GM19193 (cell line): ENCODE data around the gene RPS21.

ENCODE experiments used
- POLR2A ChIP-seq: IDR thresholded peaks from 4 replicates; pipeline ENCODE4 v1.6.1; 2011; ENCODE audit not compliant: insufficient read depth, insufficient read length; ENCODE audit errors: extremely low read depth

RPS21 gene

GRCh38 chr20:62413025-62413570 is 26.2 kb downstream of the RPS21 start:
- TF ChIP-seq POLR2A, result no peak

DNA sequence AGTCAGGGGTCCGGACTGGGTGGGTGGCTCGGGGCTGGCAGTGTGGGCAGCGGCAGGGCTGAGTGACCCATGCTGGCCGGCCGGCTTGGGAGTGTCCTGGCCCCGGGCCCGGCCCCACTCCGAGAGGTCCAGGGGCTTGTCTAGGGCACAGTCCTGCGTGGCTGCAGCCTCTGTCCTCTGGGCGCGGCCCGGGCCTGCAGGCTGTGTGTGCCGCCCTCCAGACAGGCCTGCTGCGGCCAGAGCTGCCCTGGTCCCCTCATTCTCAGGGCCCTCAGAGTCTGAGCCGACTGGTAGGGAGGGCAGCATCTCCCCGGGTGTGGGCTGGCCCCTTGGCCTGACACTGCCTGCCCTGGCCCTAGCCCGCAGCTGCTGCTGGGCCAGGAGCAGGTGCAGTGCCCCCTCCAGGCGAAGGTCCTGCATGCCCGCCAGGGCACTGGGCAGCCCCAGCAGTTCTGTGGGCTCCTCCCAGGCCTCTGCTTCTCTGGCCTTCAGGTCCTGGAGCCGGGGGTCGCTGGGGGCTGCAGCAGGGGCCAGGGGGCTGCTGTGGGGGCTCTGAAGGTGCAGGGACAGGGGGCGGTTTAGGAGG is 27.1 kb downstream of the RPS21 start:
- TF ChIP-seq POLR2A, result no peak

DNA sequence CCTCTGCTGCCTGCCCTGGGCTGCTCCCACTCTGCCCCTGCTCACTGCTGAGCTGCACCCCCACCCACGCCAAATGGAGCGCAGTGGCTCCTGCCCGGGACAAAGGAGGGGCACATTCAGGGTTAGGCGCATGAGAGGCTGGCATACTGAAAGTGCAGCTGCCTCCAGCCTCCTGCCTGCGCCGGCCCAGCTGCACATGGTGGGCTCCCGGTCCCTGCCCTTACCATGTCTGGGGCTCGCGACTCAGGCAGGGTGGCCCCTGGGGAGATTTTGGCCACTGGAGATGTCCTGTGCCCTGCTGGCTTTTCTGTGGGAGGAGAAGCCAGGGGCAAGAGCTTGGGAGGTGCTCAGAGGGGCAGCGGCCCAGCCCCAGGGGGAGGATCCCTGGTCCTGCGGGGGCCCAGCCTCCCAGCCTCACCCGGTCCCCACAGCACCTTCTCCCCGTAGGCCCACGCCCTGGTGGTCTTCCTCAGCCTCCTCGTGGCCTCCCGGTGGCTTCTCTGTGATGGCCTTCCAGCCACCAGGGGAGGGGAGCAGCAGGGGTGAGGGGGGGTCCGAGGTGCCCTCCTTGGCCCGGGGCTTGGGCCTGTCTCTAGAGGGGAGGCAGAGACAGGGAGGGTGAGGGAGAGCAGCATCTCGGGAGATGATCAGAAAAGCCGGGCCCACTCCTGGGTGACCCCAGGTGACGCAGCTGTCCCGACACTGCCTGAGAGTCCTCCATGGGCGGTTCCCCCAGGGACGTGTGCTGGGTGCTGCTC is 28.6 kb downstream of the RPS21 start:
- TF ChIP-seq POLR2A, result no peak

- TF ChIP-seq POLR2A, result no peak
These were observed 30.0 kb downstream of the RPS21 start for GRCh38 chr20:62416651-62417637.

- TF ChIP-seq POLR2A, result no peak
These were observed 31.2 kb downstream of the RPS21 start for GRCh38 chr20:62417981-62418708.

DNA sequence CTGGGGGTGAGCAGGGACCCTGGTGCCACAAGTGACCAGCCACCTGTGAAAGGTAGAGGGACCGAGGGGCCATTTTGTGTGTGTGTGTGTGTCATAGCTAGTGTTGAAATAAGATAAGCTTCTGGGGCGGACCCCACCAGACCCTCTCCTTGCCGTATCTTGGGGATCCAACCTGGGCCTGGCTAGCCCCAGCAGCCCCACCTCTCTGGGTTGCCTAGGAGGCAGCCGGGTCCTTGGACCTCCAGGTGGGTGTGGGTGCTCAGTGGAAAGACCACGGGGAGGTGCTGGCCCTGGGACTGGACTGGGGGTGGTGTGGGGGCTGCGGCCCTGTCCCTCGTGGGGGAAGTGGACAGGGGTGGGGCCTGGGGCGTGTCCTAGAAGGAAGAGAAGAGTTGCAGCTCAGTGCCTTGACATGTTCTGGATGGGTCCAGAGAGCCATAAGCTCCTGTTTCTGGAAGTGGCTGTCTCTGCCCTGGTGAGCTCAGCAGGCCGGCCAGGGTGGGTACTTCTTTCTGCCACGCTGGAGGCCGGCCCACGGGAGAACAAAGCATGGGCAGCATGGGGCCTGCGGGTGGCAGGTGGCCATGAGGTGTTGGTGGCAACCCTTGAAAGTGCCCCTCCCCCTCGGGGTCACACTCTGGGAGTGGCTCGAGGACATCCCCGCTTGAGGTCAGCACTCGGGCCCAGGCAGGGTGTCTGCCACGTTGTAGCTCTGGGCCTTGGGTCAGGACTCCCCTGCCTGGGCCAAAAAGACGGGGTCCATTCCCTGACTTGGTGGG is 32.0 kb downstream of the RPS21 start:
- no peak for TF ChIP-seq POLR2A

GRCh38 chr20:62419759-62420158 is 32.9 kb downstream of the RPS21 start:
- no peak for TF ChIP-seq POLR2A

- no peak for TF ChIP-seq POLR2A
These were observed 34.2 kb downstream of the RPS21 start for GRCh38 chr20:62420846-62421715.

GRCh38 chr20:62421716-62421990 is 34.8 kb downstream of the RPS21 start:
- TF ChIP-seq POLR2A, result no peak

- TF ChIP-seq POLR2A, result no peak
These were observed 35.9 kb downstream of the RPS21 start for GRCh38 chr20:62422636-62423325.

DNA sequence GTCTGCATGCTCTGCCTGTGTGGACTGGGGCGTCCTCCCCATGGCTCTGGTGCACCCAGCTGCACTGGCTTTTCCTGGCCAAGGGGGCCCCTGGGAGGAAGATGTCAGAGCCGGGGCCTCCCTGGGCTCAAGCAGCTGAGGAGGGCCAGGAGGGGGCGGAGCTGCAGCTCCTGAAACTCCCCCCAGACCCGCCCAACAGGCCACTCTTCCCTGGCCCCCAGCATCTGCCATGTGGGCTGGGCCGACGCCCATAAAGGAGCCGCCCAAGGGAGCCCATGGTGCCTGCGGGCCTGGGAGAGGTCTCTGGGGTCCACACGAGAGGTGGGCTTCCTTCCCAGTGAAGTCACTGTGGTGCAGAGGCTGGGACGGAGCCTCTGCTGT is 36.4 kb downstream of the RPS21 start:
- no peak for TF ChIP-seq POLR2A

GRCh38 chr20:62424249-62425107 is 37.6 kb downstream of the RPS21 start:
- TF ChIP-seq POLR2A, result no peak
